OCI-LY1 (cell line): ENCODE results near the gene MAF.

Experiments
- H2AFZ ChIP-seq: fragments of 200-600 bp; sonication (generic), shearing (Covaris generic); 2 replicates; pipeline ENCODE4 v1.6.0; 2014; ENCODE audit warnings: antibody characterized with exemption, mild to moderate bottlenecking, low read length
- H3F3A ChIP-seq: fragments of 200-600 bp; sonication (generic), shearing (Covaris generic); 2 replicates; pipeline ENCODE4 v1.6.0; 2014; ENCODE audit warnings: mild to moderate bottlenecking, antibody characterized with exemption, low read length, moderate library complexity; ENCODE audit not compliant: insufficient read depth
- H3K27ac ChIP-seq: fragments of 200-600 bp; sonication (generic); 2 replicates; pipeline ENCODE4 v1.5.1; 2014; ENCODE audit warnings: low read length, mixed run types, mild to moderate bottlenecking, low read depth; ENCODE audit not compliant: poor library complexity, severe bottlenecking
- H3K27me3 ChIP-seq: fragments of 200-600 bp; sonication (generic); 2 replicates; pipeline ENCODE4 v1.6.0; 2014; ENCODE audit warnings: antibody characterized with exemption, mild to moderate bottlenecking, low read length, moderate library complexity; ENCODE audit not compliant: insufficient read depth
- H3K36me3 ChIP-seq: fragments of 200-600 bp; sonication (generic); 2 replicates; pipeline ENCODE4 v1.6.1; 2014; ENCODE audit warnings: mild to moderate bottlenecking, antibody characterized with exemption, low read length, moderate library complexity, mixed read lengths; ENCODE audit not compliant: insufficient read depth
- H3K4me1 ChIP-seq: fragments of 200-600 bp; sonication (generic); 2 replicates; pipeline ENCODE4 v1.5.1; 2014; ENCODE audit warnings: mild to moderate bottlenecking, low read length, moderate library complexity; ENCODE audit not compliant: insufficient read depth, severe bottlenecking
- H3K4me2 ChIP-seq: fragments of 200-600 bp; sonication (generic), shearing (Covaris generic); 2 replicates; pipeline ENCODE4 v1.6.1; 2014; ENCODE audit warnings: low read length
- H3K4me3 ChIP-seq: fragments of 200-600 bp; sonication (generic); 2 replicates; pipeline ENCODE4 v1.5.1; 2014; ENCODE audit warnings: low read length, low read depth, mild to moderate bottlenecking, mixed read lengths; ENCODE audit not compliant: poor library complexity, severe bottlenecking
- H3K79me2 ChIP-seq: fragments of 200-600 bp; shearing (Covaris generic); 2 replicates; pipeline ENCODE4 v1.6.1; 2016; ENCODE audit warnings: mixed run types, low read length, mixed read lengths; ENCODE audit not compliant: insufficient read depth
- H3K9ac ChIP-seq: fragments of 200-600 bp; sonication (generic), shearing (Covaris generic); 2 replicates; pipeline ENCODE4 v1.6.1; 2014; ENCODE audit warnings: mild to moderate bottlenecking, low read length, mixed read lengths
- H3K9me2 ChIP-seq: fragments of 200-600 bp; sonication (generic), shearing (Covaris generic); 2 replicates; pipeline ENCODE4 v1.6.1; 2014; ENCODE audit warnings: low read depth, mild to moderate bottlenecking, low read length, mixed read lengths
- H3K9me3 ChIP-seq: fragments of 200-600 bp; shearing (Covaris generic); 2 replicates; pipeline ENCODE4 v1.6.1; 2014; ENCODE audit warnings: low read length, mixed read lengths
- H4K20me1 ChIP-seq: fragments of 200-600 bp; sonication (generic), shearing (Covaris generic); 2 replicates; pipeline ENCODE4 v1.6.0; 2016; ENCODE audit warnings: mild to moderate bottlenecking, low read length; ENCODE audit not compliant: insufficient read depth
- CTCF ChIP-seq: fragments of 200-600 bp; sonication (generic), shearing (Covaris generic); IDR thresholded peaks from 2 replicates; pipeline ENCODE4 v1.5.1; 2017; ENCODE audit warnings: mild to moderate bottlenecking, antibody characterized with exemption, low read length, moderate library complexity, mixed read lengths
- EZH2 ChIP-seq: fragments of 200-600 bp; sonication (generic), shearing (Covaris generic); IDR thresholded peaks from 2 replicates; pipeline ENCODE4 v1.8.0; 2017; ENCODE audit warnings: borderline replicate concordance, mixed run types, mild to moderate bottlenecking, antibody characterized with exemption, low read length, moderate library complexity, mixed read lengths

MAF gene

GRCh38 chr16:79600638-79601091, at the start of gene MAF:
TSS of gene MAF (minus strand) at chr16:79600737. CDS start at chr16:79599902, 835 bp downstream.
- Histone ChIP-seq H3K27ac (no peak within 1 kb of the TSS), H2AFZ (no peak within 1 kb of the TSS), H3K4me1 (no peaks in the 10 kb centered on the region), H3K36me3 (no peaks in the 10 kb centered on the region), H3K4me2 (no peak within 1 kb of the TSS), H3K9ac (no peak within 1 kb of the TSS), H4K20me1 (no peaks in the 10 kb centered on the region), H3K4me3 (no peak within 1 kb of the TSS), H3K9me2 (no peaks in the 10 kb centered on the region), H3K27me3 (no peaks in the 10 kb centered on the region), H3K9me3 (no peaks in the 10 kb centered on the region), H3K79me2 (no peaks in the 10 kb centered on the region), H3F3A (no peaks in the 10 kb centered on the region)
- TF ChIP-seq EZH2: no peak
- TF ChIP-seq CTCF: no peak

GRCh38 chr16:79648826-79649225, 48.3 kb upstream of the MAF start:
- Histone ChIP-seq H3K79me2 (no peaks in the 10 kb centered on the region), H3K4me2 (no peak overlapping the region), H2AFZ (no peak overlapping the region), H3K9me3 (no peaks in the 10 kb centered on the region), H3K9ac (no peak overlapping the region), H3K4me1 (no peaks in the 10 kb centered on the region), H3K36me3 (no peaks in the 10 kb centered on the region), H3F3A (no peaks in the 10 kb centered on the region), H3K27me3 (no peaks in the 10 kb centered on the region), H4K20me1 (no peaks in the 10 kb centered on the region), H3K4me3 (no peak overlapping the region), H3K27ac (no peak overlapping the region), H3K9me2 (no peaks in the 10 kb centered on the region)
- no peak for TF ChIP-seq CTCF
- no peak for TF ChIP-seq EZH2

- TF ChIP-seq EZH2 (no peak), CTCF (no peak)
Observed at GRCh38 chr16:79647586-79647985, 47.0 kb upstream of the MAF start.

More at GRCh38 chr16:79647586-79647985, 47.0 kb upstream of the MAF start:
- Histone ChIP-seq H3K27ac (no peak overlapping the region), H2AFZ (no peak overlapping the region), H3K4me1 (no peaks in the 10 kb centered on the region), H3K9me2 (no peaks in the 10 kb centered on the region), H4K20me1 (no peaks in the 10 kb centered on the region), H3K9me3 (no peaks in the 10 kb centered on the region), H3K27me3 (no peaks in the 10 kb centered on the region), H3K4me3 (no peak overlapping the region), H3K79me2 (no peaks in the 10 kb centered on the region), H3K9ac (no peak overlapping the region), H3F3A (no peaks in the 10 kb centered on the region), H3K4me2 (no peak overlapping the region), H3K36me3 (no peaks in the 10 kb centered on the region)
